HepG2 (cell line): ENCODE data around the gene CCL19. TPM values are rescaled to one million over a fixed set of nuclear protein-coding genes. Genes with fewer than 3 reads are reported as not detected.

Experiments used
- EZH2 ChIP-seq: conservative IDR thresholded peaks from 2 replicates; pipeline ENCODE4 v1.6.1; 2012; ENCODE audit warnings: mild to moderate bottlenecking, low read depth, low read length, moderate library complexity
- FOXK2 ChIP-seq: fragments of 450-650 bp; IDR thresholded peaks from 2 replicates; pipeline ENCODE4 v1.6.1; 2016
- FOXM1 ChIP-seq: sonication (generic); formaldehyde crosslinking; IDR thresholded peaks from 2 replicates; pipeline ENCODE4 v1.5.0; 2020; ENCODE audit warnings: missing genetic modification reagents
- GZF1 ChIP-seq: sonication (generic); formaldehyde crosslinking; IDR thresholded peaks from 2 replicates; pipeline ENCODE4 v1.5.1; 2020; ENCODE audit warnings: mild to moderate bottlenecking, missing genetic modification reagents
- HIVEP1 ChIP-seq: sonication (generic); formaldehyde crosslinking; IDR thresholded peaks from 2 replicates; pipeline ENCODE4 v1.4.0; 2020; ENCODE audit warnings: mild to moderate bottlenecking, missing genetic modification reagents
- KDM2A ChIP-seq: sonication (generic); formaldehyde crosslinking; IDR thresholded peaks from 2 replicates; pipeline ENCODE4 v1.4.0; 2020; ENCODE audit warnings: low read depth, missing genetic modification reagents, borderline replicate concordance
- MAFF ChIP-seq: IDR thresholded peaks from 2 replicates; pipeline ENCODE4 v1.6.1; 2011; ENCODE audit warnings: low read depth, low read length, improper control_type of control experiment
- NAIF1 ChIP-seq: sonication (generic); formaldehyde crosslinking; IDR thresholded peaks from 2 replicates; pipeline ENCODE4 v1.5.0; 2020; ENCODE audit warnings: mild to moderate bottlenecking, missing genetic modification reagents, borderline replicate concordance
- NFKB2 ChIP-seq: sonication (generic); formaldehyde crosslinking; IDR thresholded peaks from 2 replicates; pipeline ENCODE4 v1.4.0; 2020; ENCODE audit warnings: missing genetic modification reagents, borderline replicate concordance
- RARG ChIP-seq: sonication (generic); formaldehyde crosslinking; IDR thresholded peaks from 2 replicates; pipeline ENCODE4 v1.4.0; 2020; ENCODE audit warnings: low read depth, mild to moderate bottlenecking, missing genetic modification reagents
- SMAD9 ChIP-seq: sonication (generic); formaldehyde crosslinking; IDR thresholded peaks from 2 replicates; pipeline ENCODE4 v1.5.1; 2020; ENCODE audit warnings: mild to moderate bottlenecking, missing genetic modification reagents
- TCF7 ChIP-seq: sonication (generic); IDR thresholded peaks from 2 replicates; pipeline ENCODE4 v1.6.1; 2016; ENCODE audit warnings: antibody characterized with exemption, low read depth
- ZC3H13 ChIP-seq: sonication (generic); formaldehyde crosslinking; IDR thresholded peaks from 2 replicates; pipeline ENCODE4 v1.8.1; 2023; ENCODE audit warnings: mild to moderate bottlenecking, missing genetic modification reagents, moderate library complexity
- ZFP36 ChIP-seq: fragments of 150-350 bp; IDR thresholded peaks from 2 replicates; pipeline ENCODE4 v1.6.1; 2018; ENCODE audit warnings: borderline replicate concordance, low read length, low read depth; ENCODE audit not compliant: partially characterized antibody
- ZNF547 ChIP-seq: sonication (generic); formaldehyde crosslinking; IDR thresholded peaks from 2 replicates; pipeline ENCODE4 v1.5.1; 2020; ENCODE audit warnings: mild to moderate bottlenecking, missing genetic modification reagents
- ZNF737 ChIP-seq: sonication (generic); formaldehyde crosslinking; IDR thresholded peaks from 2 replicates; pipeline ENCODE4 v1.5.0; 2020; ENCODE audit warnings: missing genetic modification reagents, mild to moderate bottlenecking, borderline replicate concordance
- polyA plus RNA-seq, 8 experiments: library from polyadenylated mRNA; depleted of rRNA in 3 of 8; stranded (reverse) in 7 of 8; unstranded in 1 of 8; fragments of >200 nt; fragmentation: Illumina TruSeq in 4 of 8; extraction: Trizol in 4 of 8; gene quantifications; 2 replicates each; pipeline versions ENCODE4 v1.2.1 to v1.2.3, GENCODE V29; 2011 to 2016; ENCODE audit warnings: low read depth in 4 of 8, missing spikeins in 1 of 8, mixed read lengths in 1 of 8; ENCODE audit not compliant: insufficient read depth in 1 of 8
- total RNA-seq, 5 experiments: library from RNA; depleted of rRNA; stranded (reverse); fragments of >200 nt; fragmentation: Illumina TruSeq; extraction: Trizol; gene quantifications; 2 replicates each; pipeline ENCODE4 v1.2.3, GENCODE V29; 2016; ENCODE audit warnings: low read depth in 1 of 5
- TF ChIP-seq, protein P1 (sequence below): sonication (generic); formaldehyde crosslinking; IDR thresholded peaks from 2 replicates; pipeline ENCODE4 v1.4.0; 2020; ENCODE audit warnings: missing genetic modification reagents
- TF ChIP-seq, protein P2 (sequence below): sonication (generic); formaldehyde crosslinking; IDR thresholded peaks from 2 replicates; pipeline ENCODE4 v1.4.0; 2020; ENCODE audit warnings: mild to moderate bottlenecking, missing genetic modification reagents
- TF ChIP-seq, protein P3 (sequence below): sonication (generic); formaldehyde crosslinking; IDR thresholded peaks from 2 replicates; pipeline ENCODE4 v1.5.1; 2020; ENCODE audit warnings: mild to moderate bottlenecking, missing genetic modification reagents, moderate library complexity
- TF ChIP-seq, protein P4 (sequence below): sonication (generic); formaldehyde crosslinking; IDR thresholded peaks from 2 replicates; pipeline ENCODE4 v1.5.0; 2020; ENCODE audit warnings: missing genetic modification reagents
- TF ChIP-seq, protein P5 (sequence below): IDR thresholded peaks from 2 replicates; pipeline ENCODE4 v1.6.1; 2016; ENCODE audit warnings: missing biosample characterization, missing genetic modification reagents, low read depth

CCL19 gene
- total and polyA plus RNA-seq, 2 of the 13 experiments (the other 11 are each of a cell fraction or from before 2014, with no cell fraction given), result not detected

DNA sequence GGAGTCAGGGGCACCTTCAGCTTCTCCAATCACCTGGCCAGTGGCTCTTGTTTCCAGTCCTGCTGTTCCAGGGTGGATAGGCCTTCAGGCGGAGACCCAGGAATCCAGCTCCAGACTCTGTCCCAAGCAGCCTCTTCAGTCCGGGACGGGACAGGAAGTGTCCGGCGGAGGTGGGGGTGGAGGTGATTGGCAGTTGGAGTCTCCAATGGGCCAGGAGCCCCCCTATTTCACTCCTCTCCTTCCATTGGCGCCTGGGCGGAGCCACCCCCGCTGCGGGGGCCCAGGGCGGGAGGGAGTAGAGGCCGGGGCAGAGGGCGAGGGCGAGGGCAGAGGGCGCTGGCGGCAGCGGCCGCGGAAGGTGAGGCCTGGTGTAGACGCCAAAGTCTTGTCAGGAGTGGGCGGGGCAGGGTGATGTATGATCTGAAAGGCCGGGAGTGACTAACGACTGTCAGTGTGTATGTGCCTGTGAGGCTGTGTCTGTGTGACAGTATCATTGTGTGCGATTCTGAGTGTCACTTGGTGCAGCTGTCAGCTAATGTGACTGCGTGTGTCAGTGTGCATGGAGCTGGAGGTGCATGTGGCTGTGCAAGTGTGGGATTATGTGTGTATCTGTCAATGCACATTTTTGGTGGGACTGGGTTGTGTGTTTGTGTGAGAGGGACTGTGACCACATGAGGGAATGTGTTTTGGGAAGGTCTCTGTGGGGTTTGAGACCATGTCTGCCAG is 39.0 kb downstream of the CCL19 start, which contains the start of gene IL11RA (continued):
- TF ChIP-seq, protein P1, sequence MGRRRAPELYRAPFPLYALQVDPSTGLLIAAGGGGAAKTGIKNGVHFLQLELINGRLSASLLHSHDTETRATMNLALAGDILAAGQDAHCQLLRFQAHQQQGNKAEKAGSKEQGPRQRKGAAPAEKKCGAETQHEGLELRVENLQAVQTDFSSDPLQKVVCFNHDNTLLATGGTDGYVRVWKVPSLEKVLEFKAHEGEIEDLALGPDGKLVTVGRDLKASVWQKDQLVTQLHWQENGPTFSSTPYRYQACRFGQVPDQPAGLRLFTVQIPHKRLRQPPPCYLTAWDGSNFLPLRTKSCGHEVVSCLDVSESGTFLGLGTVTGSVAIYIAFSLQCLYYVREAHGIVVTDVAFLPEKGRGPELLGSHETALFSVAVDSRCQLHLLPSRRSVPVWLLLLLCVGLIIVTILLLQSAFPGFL (CRISPR knock-in tag), result no peak
- no peak for TF ChIP-seq SMAD9 (CRISPR knock-in tag)
- peak; percentile 38; the same call in 1 of the 2 replicates for TF ChIP-seq ZNF547
- TF ChIP-seq EZH2, result no peak
- no peak for TF ChIP-seq ZFP36
- TF ChIP-seq, protein P2, sequence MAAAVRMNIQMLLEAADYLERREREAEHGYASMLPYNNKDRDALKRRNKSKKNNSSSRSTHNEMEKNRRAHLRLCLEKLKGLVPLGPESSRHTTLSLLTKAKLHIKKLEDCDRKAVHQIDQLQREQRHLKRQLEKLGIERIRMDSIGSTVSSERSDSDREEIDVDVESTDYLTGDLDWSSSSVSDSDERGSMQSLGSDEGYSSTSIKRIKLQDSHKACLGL (CRISPR knock-in tag), result peak; percentile 61
- 0 out of 2 replicates have a peak, but pooled peaks have one; percentile 51 for TF ChIP-seq GZF1 (CRISPR knock-in tag)
- TF ChIP-seq TCF7, result no peak
- TF ChIP-seq KDM2A (CRISPR knock-in tag), result peak; percentile 97
- TF ChIP-seq FOXM1 (CRISPR knock-in tag), result no peak
- TF ChIP-seq HIVEP1 (CRISPR knock-in tag), result peak; percentile 42; the same call in 1 of the 2 replicates
- TF ChIP-seq NFKB2 (CRISPR knock-in tag), result no peak; the same call in 1 of the 2 replicates
- TF ChIP-seq ZC3H13, result peak; percentile 80; the same call in 1 of the 2 replicates
- peak; percentile 70; the same call in 1 of the 2 replicates for TF ChIP-seq ZNF737 (CRISPR knock-in tag)
- no peak for TF ChIP-seq MAFF
- TF ChIP-seq NAIF1 (CRISPR knock-in tag), result no peak
- no peak for TF ChIP-seq RARG (CRISPR knock-in tag)
- TF ChIP-seq, protein P3, sequence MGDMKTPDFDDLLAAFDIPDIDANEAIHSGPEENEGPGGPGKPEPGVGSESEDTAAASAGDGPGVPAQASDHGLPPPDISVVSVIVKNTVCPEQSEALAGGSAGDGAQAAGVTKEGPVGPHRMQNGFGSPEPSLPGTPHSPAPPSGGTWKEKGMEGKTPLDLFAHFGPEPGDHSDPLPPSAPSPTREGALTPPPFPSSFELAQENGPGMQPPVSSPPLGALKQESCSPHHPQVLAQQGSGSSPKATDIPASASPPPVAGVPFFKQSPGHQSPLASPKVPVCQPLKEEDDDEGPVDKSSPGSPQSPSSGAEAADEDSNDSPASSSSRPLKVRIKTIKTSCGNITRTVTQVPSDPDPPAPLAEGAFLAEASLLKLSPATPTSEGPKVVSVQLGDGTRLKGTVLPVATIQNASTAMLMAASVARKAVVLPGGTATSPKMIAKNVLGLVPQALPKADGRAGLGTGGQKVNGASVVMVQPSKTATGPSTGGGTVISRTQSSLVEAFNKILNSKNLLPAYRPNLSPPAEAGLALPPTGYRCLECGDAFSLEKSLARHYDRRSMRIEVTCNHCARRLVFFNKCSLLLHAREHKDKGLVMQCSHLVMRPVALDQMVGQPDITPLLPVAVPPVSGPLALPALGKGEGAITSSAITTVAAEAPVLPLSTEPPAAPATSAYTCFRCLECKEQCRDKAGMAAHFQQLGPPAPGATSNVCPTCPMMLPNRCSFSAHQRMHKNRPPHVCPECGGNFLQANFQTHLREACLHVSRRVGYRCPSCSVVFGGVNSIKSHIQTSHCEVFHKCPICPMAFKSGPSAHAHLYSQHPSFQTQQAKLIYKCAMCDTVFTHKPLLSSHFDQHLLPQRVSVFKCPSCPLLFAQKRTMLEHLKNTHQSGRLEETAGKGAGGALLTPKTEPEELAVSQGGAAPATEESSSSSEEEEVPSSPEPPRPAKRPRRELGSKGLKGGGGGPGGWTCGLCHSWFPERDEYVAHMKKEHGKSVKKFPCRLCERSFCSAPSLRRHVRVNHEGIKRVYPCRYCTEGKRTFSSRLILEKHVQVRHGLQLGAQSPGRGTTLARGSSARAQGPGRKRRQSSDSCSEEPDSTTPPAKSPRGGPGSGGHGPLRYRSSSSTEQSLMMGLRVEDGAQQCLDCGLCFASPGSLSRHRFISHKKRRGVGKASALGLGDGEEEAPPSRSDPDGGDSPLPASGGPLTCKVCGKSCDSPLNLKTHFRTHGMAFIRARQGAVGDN (CRISPR knock-in tag), result peak; percentile 93
- TF ChIP-seq, protein P4, sequence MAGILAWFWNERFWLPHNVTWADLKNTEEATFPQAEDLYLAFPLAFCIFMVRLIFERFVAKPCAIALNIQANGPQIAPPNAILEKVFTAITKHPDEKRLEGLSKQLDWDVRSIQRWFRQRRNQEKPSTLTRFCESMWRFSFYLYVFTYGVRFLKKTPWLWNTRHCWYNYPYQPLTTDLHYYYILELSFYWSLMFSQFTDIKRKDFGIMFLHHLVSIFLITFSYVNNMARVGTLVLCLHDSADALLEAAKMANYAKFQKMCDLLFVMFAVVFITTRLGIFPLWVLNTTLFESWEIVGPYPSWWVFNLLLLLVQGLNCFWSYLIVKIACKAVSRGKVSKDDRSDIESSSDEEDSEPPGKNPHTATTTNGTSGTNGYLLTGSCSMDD, result no peak
- 0 out of 2 replicates have a peak, but pooled peaks have one; percentile 11 for TF ChIP-seq FOXK2
- TF ChIP-seq, protein P5, sequence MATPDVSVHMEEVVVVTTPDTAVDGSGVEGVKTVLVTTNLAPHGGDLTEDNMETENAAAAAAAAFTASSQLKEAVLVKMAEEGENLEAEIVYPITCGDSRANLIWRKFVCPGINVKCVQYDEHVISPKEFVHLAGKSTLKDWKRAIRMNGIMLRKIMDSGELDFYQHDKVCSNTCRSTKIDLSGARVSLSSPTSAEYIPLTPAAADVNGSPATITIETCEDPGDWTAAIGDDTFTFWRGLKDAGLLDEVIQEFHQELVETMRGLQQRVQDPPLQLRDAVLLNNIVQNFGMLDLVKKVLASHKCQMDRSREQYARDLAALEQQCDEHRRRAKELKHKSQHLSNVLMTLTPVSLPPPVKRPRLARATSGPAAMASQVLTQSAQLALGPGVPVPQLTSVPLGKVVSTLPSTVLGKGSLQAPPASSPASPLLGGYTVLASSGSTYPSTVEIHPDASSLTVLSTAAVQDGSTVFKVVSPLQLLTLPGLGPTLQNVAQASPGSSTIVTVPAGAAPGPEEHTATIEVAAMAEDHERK (CRISPR knock-in tag), result no peak
